Urothelium cell line (cell line): Measurements from ENCODE around the gene CCDC30.
"Not testable (repeated sequence)": the region's sequence is repeated elsewhere in the genome, so short reads cannot be mapped to it uniquely, and the experiment has no call there.

Experiments
- DNase-seq: peaks from one replicate; pipeline ENCODE4 v3.0.0; 2011; ENCODE audit warnings: low spot score, mixed read lengths
- FAIRE-seq: peaks from 2 replicates; lab custom pipeline; 2011; peaks lifted over from hg19 to GRCh38; lab: Jason Lieb, UNC

The CCDC30 gene

GRCh38 chr1:42627205-42627604 is 164.1 kb downstream of the CCDC30 start:
- DNase-seq, FAIRE-seq: not testable (repeated sequence)

- DNase-seq (no peak), FAIRE-seq (no peak)
These were observed 176.0 kb downstream of the CCDC30 start for GRCh38 chr1:42639116-42639515.

- FAIRE-seq (no peak), DNase-seq (no peak)
These were observed 183.0 kb downstream of the CCDC30 start for GRCh38 chr1:42646056-42646455.

GRCh38 chr1:42657201-42657600 is 194.1 kb downstream of the CCDC30 start:
- FAIRE-seq = no peak
- DNase-seq = no peak

- peak; percentile 82 for FAIRE-seq
These were observed 195.1 kb downstream of the CCDC30 start, which contains the start of gene PPIH for GRCh38 chr1:42657981-42658876. TSS of gene PPIH (plus strand) at chr1:42658423. CDS start at chr1:42658447, 24 bp downstream.

GRCh38 chr1:42658877-42659337 is 195.8 kb downstream of the CCDC30 start:
- FAIRE-seq = no peak

More at GRCh38 chr1:42657981-42658876, 195.1 kb downstream of the CCDC30 start, which contains the start of gene PPIH:
- peak; percentile 99 for DNase-seq

GRCh38 chr1:42660907-42661500 is 197.9 kb downstream of the CCDC30 start:
- FAIRE-seq = no peak
- DNase-seq = no peak

More at GRCh38 chr1:42658877-42659337, 195.8 kb downstream of the CCDC30 start:
- no peak for DNase-seq

GRCh38 chr1:42669936-42670335 is 206.8 kb downstream of the CCDC30 start:
- FAIRE-seq (no peak), DNase-seq (no peak)

GRCh38 chr1:42670425-42670824 is 207.3 kb downstream of the CCDC30 start:
- no peak for DNase-seq
- no peak for FAIRE-seq

- no peak for DNase-seq
- FAIRE-seq = no peak
These were observed 211.1 kb downstream of the CCDC30 start for GRCh38 chr1:42674214-42674613.

- FAIRE-seq = no peak
- no peak for DNase-seq
These were observed 211.6 kb downstream of the CCDC30 start for GRCh38 chr1:42674682-42675081.

- no peak for FAIRE-seq
These were observed 212.4 kb downstream of the CCDC30 start for GRCh38 chr1:42675467-42675866.

GRCh38 chr1:42676534-42677087 is 213.5 kb downstream of the CCDC30 start:
- no peak for FAIRE-seq
- no peak for DNase-seq

More at GRCh38 chr1:42675467-42675866, 212.4 kb downstream of the CCDC30 start:
- no peak for DNase-seq

- FAIRE-seq (no peak), DNase-seq (no peak)
These were observed 216.4 kb downstream of the CCDC30 start for GRCh38 chr1:42679364-42679983.

- DNase-seq (no peak), FAIRE-seq (no peak)
These were observed 217.0 kb downstream of the CCDC30 start for GRCh38 chr1:42680055-42680454.

- DNase-seq (peak; percentile 34), FAIRE-seq (no peak)
These were observed 218.0 kb downstream of the CCDC30 start for GRCh38 chr1:42680921-42681683.

GRCh38 chr1:42681741-42682483 is 218.8 kb downstream of the CCDC30 start, which contains the start of gene YBX1:
TSS of gene YBX1 (plus strand) at chr1:42682418. CDS start at chr1:42682566, 148 bp downstream.
- FAIRE-seq = peak; percentile 84

GRCh38 chr1:42682484-42682738 is 219.3 kb downstream of the CCDC30 start:
- DNase-seq, FAIRE-seq: not testable (repeated sequence)

More at GRCh38 chr1:42681741-42682483, 218.8 kb downstream of the CCDC30 start, which contains the start of gene YBX1:
- peak; percentile 99 for DNase-seq

- peak; percentile 80 for DNase-seq
- peak; percentile 13 for FAIRE-seq
These were observed 219.8 kb downstream of the CCDC30 start for GRCh38 chr1:42682739-42683531.
